ENCODE measurements around the gene TRAK2. TPM values are rescaled to one million over a fixed set of nuclear protein-coding genes. Genes with fewer than 3 reads are reported as not detected.
A peak's percentile ranks its signal among the peaks of the same experiment; 100 is the strongest.

Gene TRAK2
- polyA plus RNA-seq, 1 donor: 25.7 TPM

GRCh38 chr2:201363857-201364560 is 87.2 kb downstream of the TRAK2 start:
- DNase-seq (ENCODE audit: low read depth): no peak

- no peak for DNase-seq (ENCODE audit: low read depth)
Measured at GRCh38 chr2:201362396-201362795, 88.9 kb downstream of the TRAK2 start.

GRCh38 chr2:201361078-201361733 is 90.1 kb downstream of the TRAK2 start:
- DNase-seq (ENCODE audit: low read depth): no peak

GRCh38 chr2:201360256-201360655 is 91.0 kb downstream of the TRAK2 start:
- no peak for DNase-seq (ENCODE audit: low read depth)

- DNase-seq (ENCODE audit: low read depth): no peak
Measured at GRCh38 chr2:201358684-201359083, 92.6 kb downstream of the TRAK2 start.

GRCh38 chr2:201357221-201357620 is 94.0 kb downstream of the TRAK2 start, which contains the start of gene FLACC1:
FLACC1 (minus strand) TSS chr2:201357345; CDS start chr2:201351404, 5,941 bp downstream.
- DNase-seq (ENCODE audit: low read depth): peak; percentile 80

- DNase-seq (ENCODE audit: low read depth): no peak
Measured at GRCh38 chr2:201353116-201353515, 98.1 kb downstream of the TRAK2 start.

- DNase-seq (ENCODE audit: low read depth): no peak
Measured at GRCh38 chr2:201350879-201351278, 100.4 kb downstream of the TRAK2 start.

GRCh38 chr2:201349601-201350000 is 101.7 kb downstream of the TRAK2 start:
- DNase-seq (ENCODE audit: low read depth): no peak

- DNase-seq (ENCODE audit: low read depth): no peak
Measured at GRCh38 chr2:201348758-201349157, 102.5 kb downstream of the TRAK2 start.

GRCh38 chr2:201347138-201347537 is 104.1 kb downstream of the TRAK2 start:
- DNase-seq (ENCODE audit: low read depth): no peak

- DNase-seq (ENCODE audit: low read depth): no peak
Measured at GRCh38 chr2:201345625-201346213, 105.5 kb downstream of the TRAK2 start.

GRCh38 chr2:201344663-201345366 is 106.4 kb downstream of the TRAK2 start:
- no peak for DNase-seq (ENCODE audit: low read depth)

GRCh38 chr2:201343559-201343958 is 107.7 kb downstream of the TRAK2 start:
- DNase-seq (ENCODE audit: low read depth): no peak

GRCh38 chr2:201342923-201343322 is 108.3 kb downstream of the TRAK2 start:
- no peak for DNase-seq (ENCODE audit: low read depth)

GRCh38 chr2:201329409-201329808 is 121.8 kb downstream of the TRAK2 start:
- DNase-seq (ENCODE audit: low read depth): no peak

GRCh38 chr2:201327678-201328077 is 123.6 kb downstream of the TRAK2 start:
- no peak for DNase-seq (ENCODE audit: low read depth)

Other genes starting within 250 kb of the TRAK2 start
- 6.6 TPM for gene CASP8, start 190.9 kb downstream of the TRAK2 start, polyA plus RNA-seq (ENCODE audit: insufficient read length)
- gene FLACC1, start 94.1 kb downstream of the TRAK2 start, polyA plus RNA-seq (ENCODE audit: insufficient read length): 1.4 TPM
- 43.5 TPM for gene STRADB, start 282 bp upstream of the TRAK2 start, polyA plus RNA-seq (ENCODE audit: insufficient read length)
- gene TMEM237, start 192.0 kb upstream of the TRAK2 start, polyA plus RNA-seq (ENCODE audit: insufficient read length): 37.5 TPM
- 0.13 TPM for gene MPP4, start 247.2 kb upstream of the TRAK2 start, polyA plus RNA-seq (ENCODE audit: insufficient read length)